KOPT-K1 (cell line): ENCODE measurements around the gene SMTNL1.

Experiments
- H3K27ac ChIP-seq: fragments of 200-600 bp; sonication (generic); 2 replicates; pipeline ENCODE4 v1.5.1; 2016; ENCODE audit warnings: antibody characterized with exemption, mild to moderate bottlenecking, low read depth, low read length; ENCODE audit not compliant: poor library complexity, severe bottlenecking
- H3K36me3 ChIP-seq: fragments of 200-600 bp; sonication (generic); 2 replicates; pipeline ENCODE4 v1.5.1; 2017; ENCODE audit warnings: antibody characterized with exemption, mild to moderate bottlenecking, low read length, moderate library complexity; ENCODE audit not compliant: insufficient read depth
- H3K9me3 ChIP-seq: fragments of 200-600 bp; sonication (generic); 2 replicates; pipeline ENCODE4 v1.5.1; 2017; ENCODE audit warnings: antibody characterized with exemption, low read length, mild to moderate bottlenecking; ENCODE audit not compliant: insufficient read depth, poor library complexity, severe bottlenecking

The SMTNL1 gene

GRCh38 chr11:57536947-57537619 is at the start of gene SMTNL1:
SMTNL1 (plus strand) TSS chr11:57537595; CDS start chr11:57542643, 5,048 bp downstream.
- H3K9me3 ChIP-seq = no peaks in the 10 kb centered on the region
- no peak within 1 kb of the TSS for H3K27ac ChIP-seq
- peaks cover 30% of the 10 kb centered on the region; the same call in 1 of the 2 replicates for H3K36me3 ChIP-seq

- no peaks in the 10 kb centered on the region for H3K9me3 ChIP-seq
- H3K27ac ChIP-seq = no peak overlapping the region
Observed at GRCh38 chr11:57487920-57488659, 49.3 kb upstream of the SMTNL1 start.

GRCh38 chr11:57490456-57491248 is 46.7 kb upstream of the SMTNL1 start:
- no peak overlapping the region for H3K27ac ChIP-seq
- no peaks in the 10 kb centered on the region for H3K9me3 ChIP-seq
- H3K36me3 ChIP-seq = no peaks in the 10 kb centered on the region

More at GRCh38 chr11:57487920-57488659, 49.3 kb upstream of the SMTNL1 start:
- H3K36me3 ChIP-seq = no peaks in the 10 kb centered on the region

- Histone ChIP-seq H3K27ac (no peak overlapping the region), H3K9me3 (no peaks in the 10 kb centered on the region), H3K36me3 (no peaks in the 10 kb centered on the region)
Observed at GRCh38 chr11:57491371-57492061, 45.9 kb upstream of the SMTNL1 start.

GRCh38 chr11:57493507-57494503 is 43.6 kb upstream of the SMTNL1 start:
- Histone ChIP-seq H3K27ac (peak overlapping the region; percentile 13), H3K36me3 (no peaks in the 10 kb centered on the region), H3K9me3 (no peaks in the 10 kb centered on the region)

- Histone ChIP-seq H3K36me3 (no peaks in the 10 kb centered on the region), H3K27ac (no peak overlapping the region)
Observed at GRCh38 chr11:57496109-57496820, 41.1 kb upstream of the SMTNL1 start.

GRCh38 chr11:57497303-57498247 is 39.8 kb upstream of the SMTNL1 start:
- Histone ChIP-seq H3K27ac (no peak overlapping the region), H3K36me3 (no peaks in the 10 kb centered on the region), H3K9me3 (no peaks in the 10 kb centered on the region)

More at GRCh38 chr11:57496109-57496820, 41.1 kb upstream of the SMTNL1 start:
- H3K9me3 ChIP-seq = no peaks in the 10 kb centered on the region

- no peak overlapping the region for H3K27ac ChIP-seq
- H3K36me3 ChIP-seq = no peaks in the 10 kb centered on the region
Observed at GRCh38 chr11:57498540-57498939, 38.9 kb upstream of the SMTNL1 start.

GRCh38 chr11:57499413-57499982 is 37.9 kb upstream of the SMTNL1 start:
- Histone ChIP-seq H3K9me3 (no peaks in the 10 kb centered on the region), H3K36me3 (no peaks in the 10 kb centered on the region), H3K27ac (no peak overlapping the region)

More at GRCh38 chr11:57498540-57498939, 38.9 kb upstream of the SMTNL1 start:
- H3K9me3 ChIP-seq = no peaks in the 10 kb centered on the region

- H3K9me3 ChIP-seq = no peaks in the 10 kb centered on the region
- H3K27ac ChIP-seq = no peak overlapping the region
- no peaks in the 10 kb centered on the region for H3K36me3 ChIP-seq
Observed at GRCh38 chr11:57499983-57500461, 37.4 kb upstream of the SMTNL1 start.

GRCh38 chr11:57500515-57500914 is 36.9 kb upstream of the SMTNL1 start:
- Histone ChIP-seq H3K27ac (no peak overlapping the region), H3K36me3 (no peaks in the 10 kb centered on the region), H3K9me3 (no peaks in the 10 kb centered on the region)

- Histone ChIP-seq H3K27ac (no peak overlapping the region), H3K9me3 (no peaks in the 10 kb centered on the region), H3K36me3 (no peaks in the 10 kb centered on the region)
Observed at GRCh38 chr11:57500926-57501325, 36.5 kb upstream of the SMTNL1 start.
